MCF 10A (cell line): Measurements from ENCODE around the gene NCMAP. TPM values are rescaled to one million over a fixed set of nuclear protein-coding genes. Genes with fewer than 3 reads are reported as not detected.

Source experiments
- BruUV-seq: library from RNA; stranded (reverse); fragments of 400-500 nt; replicated peaks from 2 replicates; lab custom pipeline; 2021; lab: Mats Ljungman, UMichigan
- CTCF ChIA-PET: fragments of 300-600 bp; sonication (Branson Sonifier 250); formaldehyde crosslinking; extraction: SDS; loops from one replicate; lab custom pipeline; 2021; ENCODE audit warnings: antibody characterized with exemption, inconsistent platforms; lab: Yijun Ruan, JAX
- POLR2A ChIA-PET: fragments of 300-600, 350-650 bp; sonication (Branson Sonifier 250); formaldehyde crosslinking; extraction: SDS; loops from one replicate; lab custom pipeline; 2020; ENCODE audit warnings: antibody characterized with exemption, inconsistent platforms; lab: Yijun Ruan, JAX
- DNase-seq: peaks from one replicate; pipeline ENCODE4 v3.0.0-alpha.2; 2018; ENCODE audit not compliant: unreplicated experiment
- H3K27ac Mint-ChIP-seq: one replicate; pipeline ENCODE4 v1.8.0; 2022; ENCODE audit warnings: mild to moderate bottlenecking, low read depth, mixed read lengths; ENCODE audit not compliant: unreplicated experiment
- H3K27me3 Mint-ChIP-seq: one replicate; pipeline ENCODE4 v1.8.0; 2022; ENCODE audit warnings: mixed read lengths; ENCODE audit not compliant: insufficient read depth, unreplicated experiment
- H3K36me3 Mint-ChIP-seq: one replicate; pipeline ENCODE4 v1.8.0; 2022; ENCODE audit warnings: mild to moderate bottlenecking, moderate library complexity, mixed read lengths; ENCODE audit not compliant: insufficient read depth, unreplicated experiment
- H3K4me1 Mint-ChIP-seq: one replicate; pipeline ENCODE4 v1.8.0; 2022; ENCODE audit warnings: mixed read lengths; ENCODE audit not compliant: insufficient read depth, unreplicated experiment
- H3K4me3 Mint-ChIP-seq: one replicate; pipeline ENCODE4 v1.8.0; 2022; ENCODE audit warnings: mild to moderate bottlenecking, moderate library complexity, mixed read lengths; ENCODE audit not compliant: unreplicated experiment
- H3K9me3 Mint-ChIP-seq: one replicate; pipeline ENCODE4 v1.8.0; 2022; ENCODE audit warnings: mixed read lengths; ENCODE audit not compliant: unreplicated experiment
- CTCF ChIP-seq: fragments of 200-600 bp; IDR thresholded peaks from one replicate; pipeline ENCODE4 v1.8.0; 2022; ENCODE audit warnings: antibody characterized with exemption, mild to moderate bottlenecking; ENCODE audit not compliant: unreplicated experiment
- intact Hi-C: fragments of 100-400 bp; cut with micrococcal nuclease; formaldehyde crosslinking; loops from 2 replicates; pipeline ENCODE4 v1.14.1; 2022
- total RNA-seq: library from RNA; stranded (reverse); gene quantifications from 2 replicates; pipeline ENCODE4 v1.2.3, GENCODE V29; 2022

NCMAP gene
- total RNA-seq, 1 experiment from 2014 or later = not detected

DNA sequence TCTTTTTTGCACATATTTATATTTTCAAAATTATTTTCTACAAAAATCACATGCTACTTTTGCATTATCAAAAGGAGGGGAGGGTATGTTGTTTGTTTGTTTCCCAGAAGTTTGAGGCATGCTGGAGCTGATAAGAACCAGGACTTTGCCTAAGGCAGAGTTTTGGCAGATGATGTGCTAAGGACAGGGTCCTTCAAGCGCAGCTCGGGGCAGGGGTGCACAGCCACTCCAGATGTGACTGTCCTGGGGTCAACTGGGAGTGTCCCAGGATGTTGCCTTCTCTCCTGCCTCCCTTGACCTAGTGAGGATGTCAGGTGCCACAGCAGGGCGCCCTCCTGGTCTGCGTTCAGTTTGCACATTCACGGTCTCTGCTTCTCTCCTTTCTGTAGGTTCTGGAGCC is 44.7 kb downstream of the NCMAP start:
- DNase-seq = no peak
- intact Hi-C loops = no loop called here
- Mint-ChIP-seq H3K9me3 (no peaks in the 10 kb centered on the region), H3K27ac (no peak overlapping the region), H3K36me3 (no peaks in the 10 kb centered on the region), H3K4me1 (no peaks in the 10 kb centered on the region), H3K4me3 (no peak overlapping the region), H3K27me3 (no peaks in the 10 kb centered on the region)
- ChIA-PET POLR2A (no interaction called here), CTCF (interaction anchor here (1.6 kb wide), 1 partner anchor 15 kb away, joined by 3 read pairs; no protein-coding TSS in a partner anchor)
- TF ChIP-seq CTCF = no peak
- no TSS peak for BruUV-seq

GRCh38 chr1:24605534-24606295 is 49.8 kb downstream of the NCMAP start:
- no peak for TF ChIP-seq CTCF
- H3K27me3 Mint-ChIP-seq = peaks cover 5% of the 10 kb centered on the region
- intact Hi-C loops = no loop called here
- no peak for DNase-seq
- H3K36me3 Mint-ChIP-seq = no peaks in the 10 kb centered on the region
- BruUV-seq = no TSS peak
- no peaks in the 10 kb centered on the region for H3K4me1 Mint-ChIP-seq
- POLR2A ChIA-PET = interaction anchor here (0.6 to 1.0 kb wide), 2 partner anchors 19 to 49 kb away, joined by 4 to 5 read pairs; no protein-coding TSS in a partner anchor
- H3K27ac Mint-ChIP-seq = no peak overlapping the region
- CTCF ChIA-PET = no interaction called here
- H3K4me3 Mint-ChIP-seq = no peak overlapping the region
- H3K9me3 Mint-ChIP-seq = no peaks in the 10 kb centered on the region

DNA sequence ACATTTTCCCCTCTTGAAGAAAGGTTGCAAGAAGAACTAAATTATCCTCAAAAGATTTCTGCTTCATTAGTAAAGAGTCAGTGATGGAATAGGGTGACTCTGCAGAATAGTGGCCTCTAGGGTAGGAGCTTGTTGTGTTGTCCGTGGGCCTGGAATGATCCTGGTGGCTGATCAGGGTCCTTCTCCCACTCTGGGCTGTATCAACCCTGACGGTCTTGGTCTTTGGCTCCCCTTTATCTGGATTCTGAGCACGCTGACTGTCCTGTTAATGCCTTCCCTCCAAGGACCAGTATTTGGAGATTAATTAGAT is 50.4 kb downstream of the NCMAP start:
- intact Hi-C loops = no loop called here
- H3K4me1 Mint-ChIP-seq = no peaks in the 10 kb centered on the region
- POLR2A ChIA-PET = interaction anchor here (0.6 to 1.0 kb wide), 2 partner anchors 19 to 48 kb away, joined by 4 to 5 read pairs; no protein-coding TSS in a partner anchor
- H3K27me3 Mint-ChIP-seq = peaks cover 10% of the 10 kb centered on the region
- no peak for TF ChIP-seq CTCF
- no TSS peak for BruUV-seq
- CTCF ChIA-PET = no interaction called here
- H3K9me3 Mint-ChIP-seq = no peaks in the 10 kb centered on the region
- DNase-seq = no peak
- no peaks in the 10 kb centered on the region for H3K36me3 Mint-ChIP-seq
- no peak overlapping the region for H3K4me3 Mint-ChIP-seq
- H3K27ac Mint-ChIP-seq = no peak overlapping the region

DNA sequence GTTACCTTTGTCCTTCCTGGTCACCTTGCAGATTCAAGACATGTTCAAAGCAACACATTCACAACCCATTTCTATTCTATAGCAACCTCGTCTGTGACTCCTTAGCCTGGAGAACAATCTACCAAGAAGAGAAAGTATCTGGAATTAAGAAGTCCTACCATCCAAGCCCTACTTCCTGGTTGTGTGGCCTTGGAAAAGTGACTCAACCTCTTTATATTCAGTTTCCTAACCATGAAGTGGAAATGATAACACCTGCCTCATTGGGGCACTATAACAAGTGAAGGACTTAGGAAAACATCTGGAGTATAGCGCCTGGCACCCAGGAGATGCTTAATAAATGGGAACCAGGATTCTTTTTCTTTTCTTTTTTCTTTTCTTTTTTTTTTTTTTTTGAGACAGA is 50.7 kb downstream of the NCMAP start:
- Mint-ChIP-seq H3K27ac (no peak overlapping the region), H3K4me3 (no peak overlapping the region), H3K27me3 (peaks cover 14% of the 10 kb centered on the region), H3K36me3 (no peaks in the 10 kb centered on the region), H3K9me3 (no peaks in the 10 kb centered on the region), H3K4me1 (no peaks in the 10 kb centered on the region)
- intact Hi-C loops = no loop called here
- DNase-seq = no peak
- CTCF ChIA-PET = no interaction called here
- POLR2A ChIA-PET = no interaction called here
- BruUV-seq = no TSS peak
- TF ChIP-seq CTCF = no peak
